HG03460 (cell line): ENCODE data around the gene NUP210.
"Not testable (repeated sequence)": the region's sequence is repeated elsewhere in the genome, so short reads cannot be mapped to it uniquely, and the experiment has no call there.

Source experiments
- ATAC-seq: cut with Tn5 transposase; IDR thresholded peaks from one replicate; pipeline ENCODE4 v1.9.1; 2021; ENCODE audit not compliant: unreplicated experiment

The NUP210 gene

GRCh38 chr3:13430411-13430875 lies 10.3 kb upstream of the NUP210 start:
- not testable (repeated sequence) for ATAC-seq

- no peak for ATAC-seq
These were observed 9.6 kb upstream of the NUP210 start for GRCh38 chr3:13429631-13430291.

DNA sequence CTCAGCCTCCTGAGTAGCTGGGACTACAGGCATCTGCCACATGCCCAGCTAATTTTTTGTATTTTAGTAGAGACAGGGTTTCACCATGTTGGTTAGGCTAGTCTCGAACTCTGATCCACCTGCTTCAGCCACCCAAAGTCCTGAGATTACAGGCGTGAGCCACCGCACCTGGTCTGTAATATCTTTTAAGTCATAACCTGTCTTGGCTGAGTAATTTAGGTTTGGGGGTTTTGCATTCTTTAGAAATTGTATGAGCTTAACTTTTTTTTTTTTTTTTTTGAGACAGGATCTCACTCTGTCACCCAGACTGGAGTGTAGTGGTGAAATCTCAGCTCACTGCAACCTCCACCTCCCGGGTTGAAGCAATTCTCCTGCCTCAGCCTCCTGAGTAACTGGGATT lies 8.6 kb upstream of the NUP210 start:
- not testable (repeated sequence) for ATAC-seq

DNA sequence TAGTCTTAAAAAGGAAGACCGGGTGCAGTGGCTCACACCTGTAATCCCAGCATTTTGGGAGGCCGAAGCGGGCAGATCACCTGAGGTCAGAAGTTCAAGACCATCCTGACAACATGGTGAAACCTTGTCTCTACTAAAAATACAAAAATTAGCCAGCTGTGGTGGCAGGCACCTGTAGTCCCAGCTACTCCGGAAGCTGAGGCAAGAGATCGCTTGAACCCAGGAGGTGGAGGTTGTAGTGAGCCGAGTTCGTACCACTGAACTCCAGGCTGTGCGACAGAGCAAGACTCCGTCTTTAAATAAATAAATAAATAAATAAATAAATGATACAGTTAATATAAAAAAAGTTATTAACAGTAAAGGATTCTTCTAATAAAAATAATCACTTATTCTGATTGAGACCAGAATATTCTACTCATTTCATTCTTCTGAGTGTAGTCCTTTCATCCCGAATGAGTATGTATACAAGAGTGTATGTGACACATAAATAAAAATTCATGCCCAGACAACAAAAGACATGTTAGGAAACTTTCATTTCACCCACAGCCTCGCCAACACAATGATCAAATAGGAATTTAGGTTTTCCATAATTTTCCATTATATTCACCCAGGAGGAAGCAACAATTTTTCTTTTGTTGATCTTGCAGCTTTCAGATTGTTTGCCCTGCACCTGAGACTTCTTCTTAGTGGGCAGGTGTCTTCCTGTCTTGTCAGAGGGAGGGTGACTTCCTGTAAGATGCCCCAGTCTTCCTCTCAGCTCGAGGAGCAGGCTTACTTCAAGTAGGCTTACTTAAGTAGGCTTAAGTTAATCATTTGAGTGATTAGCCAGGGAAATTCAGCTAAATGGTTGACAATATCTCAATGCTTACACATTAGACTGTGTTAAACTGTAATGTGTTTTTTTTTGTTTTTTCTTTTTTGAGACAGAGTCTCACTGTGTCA lies 7.8 kb upstream of the NUP210 start:
- ATAC-seq, result no peak

DNA sequence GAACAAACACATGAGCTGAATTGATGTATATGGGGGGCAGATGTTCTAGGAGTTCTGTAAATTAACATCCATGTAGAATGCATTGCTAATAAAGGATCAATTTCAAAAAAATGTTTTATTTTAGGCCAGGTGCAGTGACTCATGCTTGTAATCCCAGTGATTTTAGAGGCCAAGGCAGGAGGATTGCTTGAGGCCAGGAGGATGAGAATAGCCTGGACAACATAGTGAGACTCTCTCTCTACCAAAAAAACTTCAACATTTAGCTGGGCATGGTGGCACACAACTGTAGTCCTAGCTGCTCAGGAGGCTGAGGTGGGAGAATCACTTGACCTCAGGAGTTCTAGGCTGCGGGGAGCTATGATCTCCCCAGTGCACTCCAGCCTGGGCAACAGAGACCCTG lies 6.5 kb upstream of the NUP210 start:
- no peak for ATAC-seq

GRCh38 chr3:13425689-13426088 lies 5.6 kb upstream of the NUP210 start:
- no peak for ATAC-seq

- no peak for ATAC-seq
These were observed 4.9 kb upstream of the NUP210 start for GRCh38 chr3:13424865-13425617.

- ATAC-seq, result no peak
These were observed 4.2 kb upstream of the NUP210 start for GRCh38 chr3:13424141-13424844.

GRCh38 chr3:13420831-13421765 lies 976 bp upstream of the NUP210 start:
- ATAC-seq, result peak; percentile 43

- ATAC-seq, result peak; percentile 31
These were observed 547 bp downstream of the NUP210 start for GRCh38 chr3:13419505-13420044.

DNA sequence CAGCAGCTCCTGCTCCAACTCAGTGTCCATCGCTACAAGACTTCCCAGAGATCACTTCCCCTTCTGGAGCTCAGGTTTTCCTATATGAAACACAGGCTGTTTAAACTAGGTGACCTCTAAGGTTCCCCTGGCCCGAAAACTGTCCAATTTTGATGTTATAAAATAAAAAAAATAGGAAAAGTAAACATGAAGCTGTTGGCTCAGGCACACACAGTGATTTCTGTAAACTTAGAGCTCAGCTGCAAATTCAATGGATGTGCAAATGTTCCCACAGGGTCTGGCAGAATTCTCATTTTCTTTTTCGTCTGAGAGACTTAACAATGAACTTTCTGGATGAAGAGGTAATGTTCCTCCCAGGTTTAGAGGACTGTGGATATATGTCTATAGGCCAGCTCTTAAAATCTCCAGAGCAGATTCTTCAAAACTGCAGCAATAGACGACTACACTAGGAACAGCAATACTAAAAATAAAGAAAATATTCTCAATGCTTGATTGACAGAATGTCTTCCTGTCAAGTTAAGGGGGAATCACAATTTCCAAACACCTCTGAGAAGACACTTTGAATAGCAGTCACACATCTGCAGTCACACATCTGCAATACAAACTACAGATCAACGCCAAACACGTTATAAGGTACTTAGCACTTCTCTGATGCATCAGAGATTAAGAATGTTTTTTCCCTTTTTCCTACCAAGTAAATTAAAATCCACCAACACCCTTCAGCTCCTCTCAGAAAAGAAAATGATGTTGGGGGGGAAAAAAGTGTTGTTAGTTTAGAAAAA lies 2.8 kb downstream of the NUP210 start:
- ATAC-seq, result no peak

DNA sequence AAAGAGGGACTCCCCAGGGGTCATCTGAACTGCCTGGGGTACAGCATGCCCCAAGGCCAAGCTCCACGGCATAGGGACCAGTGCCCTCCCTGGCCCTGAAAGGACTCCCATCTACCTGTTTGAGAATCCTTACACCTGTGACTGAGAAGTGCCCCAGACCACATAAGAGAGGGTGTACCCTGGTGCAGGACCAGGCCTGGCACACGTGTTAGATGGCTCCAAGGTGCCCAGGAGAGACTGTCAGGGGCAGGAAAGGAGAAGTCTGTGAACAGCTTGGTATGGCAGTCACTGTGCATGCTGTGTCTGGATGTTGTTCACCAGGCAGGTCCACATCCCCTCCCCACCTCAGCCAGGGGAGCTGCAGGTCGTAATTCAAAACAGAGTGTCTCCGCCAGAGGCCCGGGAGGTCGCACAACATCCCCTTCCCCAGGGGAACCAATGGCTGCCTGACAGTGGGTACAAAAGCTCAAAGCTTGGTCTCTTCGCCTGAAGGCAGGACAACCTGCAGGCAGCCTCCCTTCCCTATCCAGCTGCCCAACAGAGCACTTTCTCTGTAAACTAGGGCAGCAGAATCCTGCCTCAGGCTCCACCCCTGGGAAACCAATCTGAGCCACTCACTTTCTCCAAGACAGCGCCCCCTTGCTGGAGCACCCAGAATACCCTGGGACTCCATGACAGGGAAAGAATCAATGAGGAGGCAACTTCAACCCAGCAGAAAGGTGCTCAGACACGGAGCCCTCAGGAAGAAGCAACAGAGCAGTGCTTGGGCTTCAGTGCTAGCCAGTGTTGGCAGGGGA lies 3.9 kb downstream of the NUP210 start:
- ATAC-seq, result no peak

DNA sequence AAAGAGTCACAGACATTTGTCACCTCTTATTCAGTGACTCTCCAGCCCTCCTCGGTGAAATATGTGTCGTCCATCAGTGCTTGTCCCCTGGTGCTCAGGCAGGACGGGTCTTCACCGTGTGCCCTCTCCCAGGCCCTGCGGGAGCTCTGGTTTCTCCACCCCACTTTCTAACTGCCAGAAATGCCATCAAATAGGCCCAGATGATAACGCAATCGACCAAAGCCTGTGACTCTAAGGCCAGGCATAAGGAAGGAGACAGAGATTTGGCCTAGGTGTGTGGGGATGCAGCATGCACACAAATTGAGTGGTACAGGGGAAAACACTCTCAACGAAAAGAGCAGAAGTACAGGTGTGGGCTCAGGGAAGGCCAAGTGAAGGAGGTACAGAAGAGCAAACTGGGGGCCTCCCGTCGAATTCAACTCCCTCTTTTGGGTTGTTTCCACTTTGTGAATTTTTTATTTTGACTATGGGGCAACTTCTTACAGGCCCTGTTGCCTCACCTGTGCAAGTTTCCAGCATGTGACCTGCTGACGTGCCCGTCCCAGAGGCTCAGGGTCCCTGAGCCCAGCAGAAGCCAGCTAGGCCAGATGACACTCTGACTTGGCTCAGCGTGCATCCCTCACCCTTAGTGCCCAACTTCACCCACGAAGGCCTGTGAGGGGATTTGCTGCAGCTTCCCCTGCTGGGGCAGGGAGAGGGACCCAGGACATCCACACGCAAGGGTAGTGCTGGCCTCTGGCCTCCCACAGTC lies 4.7 kb downstream of the NUP210 start:
- ATAC-seq, result no peak

DNA sequence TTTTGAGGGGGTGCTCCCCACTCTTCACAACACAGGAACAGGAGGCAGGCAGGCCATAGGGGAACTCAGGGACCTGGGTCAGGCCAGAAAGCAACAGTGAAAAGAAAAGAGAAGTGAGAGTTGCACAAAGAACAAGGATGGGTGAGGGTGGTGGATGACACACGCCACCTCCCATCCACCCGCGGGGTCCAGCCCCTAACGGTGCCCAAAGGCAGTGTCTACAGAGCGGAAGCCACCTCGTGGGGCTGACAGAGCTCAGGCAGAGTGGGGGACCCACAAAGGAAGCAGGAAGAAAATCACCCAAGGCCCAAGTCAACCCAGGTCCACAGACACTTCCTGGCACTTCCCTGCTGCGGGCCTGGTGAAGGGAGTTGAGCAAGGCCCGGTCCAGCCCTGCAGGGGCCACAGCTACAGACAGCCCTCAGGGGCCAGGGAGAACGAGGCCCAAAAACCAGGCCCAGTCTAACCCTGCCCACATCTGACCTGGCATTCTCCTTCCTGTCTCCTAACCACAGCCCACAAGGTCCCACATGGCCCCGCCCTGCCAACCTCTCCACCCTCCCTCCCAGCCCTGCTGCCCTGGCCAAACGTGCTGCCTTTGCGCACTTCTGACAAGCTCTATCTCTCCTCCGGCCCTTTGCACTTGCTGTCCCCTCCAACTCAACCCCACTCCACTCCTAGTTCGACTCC lies 5.9 kb downstream of the NUP210 start:
- ATAC-seq, result peak; percentile 92

- ATAC-seq, result no peak
These were observed 8.8 kb downstream of the NUP210 start for GRCh38 chr3:13411186-13411860.

- ATAC-seq, result no peak
These were observed 11.2 kb downstream of the NUP210 start for GRCh38 chr3:13408890-13409289.
